HG02870 (cell line): ENCODE measurements around the gene MCC.

Experiments
- ATAC-seq: cut with Tn5 transposase; IDR thresholded peaks from one replicate; pipeline ENCODE4 v1.9.1; 2021; ENCODE audit warnings: mild to moderate bottlenecking, moderate library complexity; ENCODE audit not compliant: unreplicated experiment

MCC gene

GRCh38 chr5:113209498-113209897, 278.8 kb downstream of the MCC start:
- ATAC-seq, result no peak

GRCh38 chr5:113205807-113206206, 282.4 kb downstream of the MCC start:
- no peak for ATAC-seq

- ATAC-seq, result no peak
Observed at GRCh38 chr5:113205323-113205722, 282.9 kb downstream of the MCC start.

GRCh38 chr5:113204525-113205161, 283.6 kb downstream of the MCC start:
- ATAC-seq, result no peak

DNA sequence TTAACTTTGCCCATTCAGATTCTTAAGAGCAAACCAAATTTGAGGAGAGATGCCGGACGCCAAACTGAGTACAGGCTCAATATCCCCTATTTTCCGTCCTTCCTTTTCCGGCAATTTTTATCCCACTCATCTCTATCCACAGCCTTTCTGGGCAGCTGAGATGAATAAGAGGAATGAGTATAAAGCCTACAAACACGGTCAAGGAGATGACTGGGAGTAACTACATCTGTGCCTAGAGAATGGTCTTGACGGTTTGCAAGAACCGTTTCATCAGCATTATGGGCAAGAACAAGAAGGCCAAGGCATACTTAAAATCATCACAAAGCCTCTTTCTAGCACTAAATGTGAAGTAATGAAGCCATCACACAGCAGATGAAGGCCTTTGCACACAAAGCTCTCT, 284.3 kb downstream of the MCC start:
- no peak for ATAC-seq

DNA sequence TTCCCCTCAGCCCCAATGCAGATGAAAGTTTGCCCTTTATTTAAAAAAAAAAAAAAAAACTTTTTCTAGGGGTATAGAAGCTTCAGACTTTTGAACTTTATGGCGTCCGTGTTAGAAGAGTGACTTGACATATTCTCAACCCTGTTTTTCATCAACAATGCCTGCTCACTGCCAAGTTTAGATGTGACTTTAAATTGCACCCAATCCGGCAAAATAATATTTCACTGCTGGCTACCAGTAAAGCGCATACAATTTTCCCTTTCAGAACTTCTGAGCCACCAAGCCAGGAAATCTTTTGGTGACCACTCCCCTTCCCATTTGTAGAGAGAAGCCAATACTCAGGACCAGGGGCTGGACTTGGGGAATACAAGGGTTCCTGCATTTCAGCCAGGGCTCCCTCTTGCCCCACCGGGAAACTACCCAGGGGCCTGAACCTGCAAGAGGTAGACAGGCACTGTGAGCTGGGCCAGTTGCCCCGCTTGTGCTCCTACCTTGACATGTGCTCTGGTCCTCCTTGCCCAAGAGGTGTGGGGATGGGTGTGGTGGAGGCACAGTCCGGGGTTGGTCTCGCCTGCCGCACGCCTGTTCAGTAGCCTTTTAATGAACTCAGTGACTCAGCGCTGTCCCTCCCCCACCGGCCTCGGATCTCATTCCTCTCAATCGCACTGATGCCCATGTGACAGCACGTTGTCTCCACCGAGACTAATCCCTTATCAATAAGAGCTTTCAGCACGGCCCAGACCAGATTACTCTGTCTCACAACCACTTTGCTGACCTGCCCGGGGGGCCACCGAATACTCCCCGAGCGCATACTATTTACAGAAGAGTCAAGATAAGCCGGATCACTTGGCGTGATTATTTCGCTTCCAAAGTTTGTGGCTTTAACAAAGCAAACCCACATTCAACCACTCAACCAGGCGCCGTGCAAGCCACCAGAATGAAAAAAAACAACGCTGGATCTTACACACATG, 285.2 kb downstream of the MCC start:
- no peak for ATAC-seq

DNA sequence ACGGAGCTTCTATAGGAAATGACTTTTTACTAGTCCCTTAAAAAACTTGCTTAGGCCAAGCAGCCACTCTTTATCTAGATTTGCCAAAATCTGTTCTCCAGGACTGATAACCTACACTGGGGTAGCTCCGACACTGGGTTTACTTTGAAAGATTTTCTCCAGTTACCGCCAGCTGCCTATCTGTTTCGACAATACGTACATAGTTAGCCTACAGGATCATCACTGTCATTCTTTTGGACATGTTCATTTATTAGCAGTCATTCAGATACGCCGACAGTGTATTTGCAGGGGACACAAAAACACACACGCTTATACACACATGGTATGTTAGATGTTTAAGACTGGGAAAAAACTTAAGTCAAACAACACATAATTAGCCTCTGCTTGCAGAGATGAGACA, 286.0 kb downstream of the MCC start:
- no peak for ATAC-seq

DNA sequence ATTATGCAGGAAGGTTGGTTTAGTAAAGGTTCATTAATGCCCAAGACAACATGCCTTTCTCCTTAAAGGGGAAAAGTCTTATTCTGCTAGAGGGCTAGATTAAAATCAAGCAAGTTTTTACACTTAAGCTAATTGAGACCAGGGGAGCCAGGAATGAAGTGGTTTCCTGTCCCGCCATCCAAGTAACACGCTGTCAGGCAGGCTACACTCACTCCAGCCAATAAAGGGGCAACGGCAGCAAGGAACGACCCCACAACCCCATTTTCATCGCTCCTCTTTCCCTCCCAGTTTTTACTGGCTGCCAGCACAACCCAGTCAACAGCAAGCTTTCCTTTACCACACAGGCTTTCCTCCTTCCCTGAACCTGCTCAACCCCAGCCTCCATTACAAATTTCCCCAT, 286.5 kb downstream of the MCC start:
- no peak for ATAC-seq

GRCh38 chr5:113199122-113199905, 288.9 kb downstream of the MCC start:
- no peak for ATAC-seq

DNA sequence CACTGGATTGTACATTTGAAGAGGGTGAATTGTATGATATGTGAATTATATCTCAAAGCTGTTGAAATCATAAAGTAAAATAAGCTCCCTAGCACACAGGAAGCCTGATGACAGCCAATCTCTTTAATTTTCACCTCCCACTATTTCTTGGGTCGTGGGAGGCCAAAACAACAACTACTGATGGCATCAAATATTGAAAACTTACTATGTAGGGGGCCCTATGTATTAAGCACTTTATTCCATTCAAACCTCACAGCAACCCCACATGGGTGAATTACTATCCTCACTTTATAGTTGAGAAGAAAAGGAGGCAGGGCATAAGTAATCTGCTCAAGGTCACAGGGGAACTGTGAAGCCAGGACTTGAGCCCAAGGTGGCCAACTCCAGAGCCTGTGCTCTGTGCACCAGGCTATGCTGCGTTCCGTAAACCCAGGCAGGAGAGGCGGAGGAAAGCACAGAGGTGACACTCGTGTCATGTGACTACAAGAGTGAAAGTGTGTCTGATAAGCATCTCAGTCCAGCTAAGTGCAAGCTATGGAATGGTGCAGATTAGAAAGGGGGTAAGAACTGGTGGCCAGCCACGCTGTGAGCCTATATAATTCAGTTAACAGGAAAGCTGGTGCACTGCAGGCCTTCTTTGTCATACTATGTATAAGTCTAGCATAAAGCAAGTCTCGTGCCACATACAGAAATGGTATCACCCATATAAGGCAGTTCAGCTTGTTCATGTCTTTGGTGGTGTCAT, 290.6 kb downstream of the MCC start:
- no peak for ATAC-seq

- no peak for ATAC-seq
Observed at GRCh38 chr5:113195771-113196170, 292.5 kb downstream of the MCC start.

DNA sequence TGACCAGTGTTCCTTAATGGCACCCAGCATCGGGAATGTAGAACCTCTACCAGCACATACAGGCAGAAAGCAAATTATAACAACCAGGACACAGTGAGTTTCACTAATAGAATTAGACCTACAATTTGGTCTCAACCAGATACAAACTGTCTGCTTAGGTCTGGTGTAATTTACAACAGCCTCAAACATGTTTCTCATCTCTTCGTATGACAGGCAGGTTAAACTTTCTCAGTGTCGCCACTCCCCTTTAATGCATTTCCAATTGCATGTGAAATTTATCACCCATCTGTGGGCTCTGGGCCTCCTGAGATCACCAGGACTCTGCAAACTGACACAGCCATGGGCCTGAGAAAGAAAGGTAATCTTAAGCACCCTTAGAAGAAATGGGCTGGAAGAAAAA, 293.0 kb downstream of the MCC start:
- no peak for ATAC-seq

DNA sequence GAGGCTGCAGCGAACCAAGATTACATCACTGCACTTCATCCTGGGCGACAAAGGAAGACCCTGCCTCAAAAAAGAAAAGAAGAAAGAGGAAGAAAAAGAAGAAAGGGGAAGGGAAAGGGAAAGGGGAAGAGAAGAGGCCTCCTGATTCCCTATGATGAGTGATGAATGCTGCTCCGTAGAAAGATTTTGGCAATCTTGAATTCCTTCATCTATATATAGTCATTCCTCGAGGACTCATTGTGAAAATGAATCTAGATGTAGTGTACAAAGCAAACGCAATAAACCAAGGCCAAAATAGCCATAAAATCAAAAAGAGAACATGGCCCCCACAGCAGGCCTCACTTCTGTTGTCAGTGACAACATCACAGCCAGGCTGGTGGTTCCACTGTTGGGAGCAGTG, 293.7 kb downstream of the MCC start:
- ATAC-seq, result no peak

GRCh38 chr5:113194125-113194524, 294.1 kb downstream of the MCC start:
- no peak for ATAC-seq

DNA sequence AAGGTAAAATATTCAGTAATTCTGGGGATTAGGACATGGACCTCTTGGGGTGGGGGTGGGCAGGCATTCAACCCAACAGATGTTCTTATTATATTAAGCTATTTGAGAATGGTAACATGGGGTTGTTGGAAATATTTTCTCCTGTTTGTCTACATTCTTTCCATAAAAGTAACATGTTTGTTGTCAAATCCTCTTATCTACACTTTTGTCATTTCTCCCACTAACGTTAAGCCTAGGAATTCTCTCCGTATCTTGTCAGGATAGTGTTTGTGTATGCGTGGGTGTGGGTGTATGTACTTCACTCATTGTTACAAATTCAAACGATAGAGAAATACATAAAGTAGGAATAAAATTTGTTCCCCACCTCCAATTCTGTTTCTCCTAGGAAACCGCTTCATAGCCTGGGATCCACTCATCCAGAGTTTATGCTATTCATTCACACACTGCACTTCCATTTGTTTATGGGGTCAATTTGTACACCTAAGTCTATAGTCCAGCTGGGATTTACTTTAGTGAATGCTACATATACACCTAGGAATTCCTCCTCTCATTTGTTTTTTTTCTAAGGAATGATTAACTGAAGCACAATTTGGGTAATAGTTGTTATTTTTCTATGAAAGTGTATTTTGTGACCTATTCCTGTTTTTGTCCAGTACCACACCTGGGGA, 294.8 kb downstream of the MCC start:
- no peak for ATAC-seq

- ATAC-seq, result no peak
Observed at GRCh38 chr5:113192541-113192940, 295.7 kb downstream of the MCC start.

GRCh38 chr5:113190347-113190746, 297.9 kb downstream of the MCC start:
- no peak for ATAC-seq

GRCh38 chr5:113189291-113189690, 299.0 kb downstream of the MCC start:
- no peak for ATAC-seq

DNA sequence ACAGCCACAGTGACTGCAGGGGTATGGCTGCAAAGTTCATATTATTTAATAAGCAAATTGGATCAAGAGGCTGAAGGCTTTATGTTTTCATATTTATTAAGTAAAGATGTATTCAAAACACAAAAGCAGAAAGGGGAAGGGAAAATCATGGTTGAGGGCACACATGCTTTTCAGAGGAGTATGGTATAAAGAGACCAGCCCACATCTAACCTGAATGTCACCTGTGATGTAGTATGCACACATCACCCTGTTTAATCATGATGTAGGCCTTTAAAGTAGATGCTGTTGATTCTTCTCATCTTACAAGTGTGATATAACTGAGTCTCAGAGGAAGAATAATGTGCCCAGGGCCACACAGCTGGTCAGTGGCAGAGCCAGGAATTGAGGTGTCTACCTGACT, 299.8 kb downstream of the MCC start:
- ATAC-seq, result no peak

GRCh38 chr5:113187906-113188305, 300.3 kb downstream of the MCC start:
- ATAC-seq, result peak; percentile 60
